Endothelial cell of umbilical vein (primary cell): ENCODE results near the gene OR2T8. TPM values are rescaled to one million over a fixed set of nuclear protein-coding genes. Genes with fewer than 3 reads are reported as not detected.

Experiments used
- BruUV-seq: library from RNA; stranded (reverse); fragments of 400-500 nt; replicated peaks from 2 replicates; lab custom pipeline; 2021; lab: Mats Ljungman, UMichigan
- CTCF ChIA-PET: fragments of 300-600, 350-600 bp; sonication (Branson Sonifier 250); formaldehyde crosslinking; loops from one replicate; lab custom pipeline; 2021; ENCODE audit warnings: antibody characterized with exemption, inconsistent platforms; lab: Charles Lee
- POLR2A ChIA-PET: fragments of 300-600, 350-600 bp; sonication (Branson Sonifier 250); formaldehyde crosslinking; loops from one replicate; lab custom pipeline; 2021; ENCODE audit warnings: antibody characterized with exemption, inconsistent platforms; lab: Charles Lee
- DNase-seq: peaks from one replicate; pipeline ENCODE4 v3.0.0-alpha.2; 2011; ENCODE audit warnings: low read depth, low spot score
- FAIRE-seq: peaks from 2 replicates; lab custom pipeline; 2011; peaks lifted over from hg19 to GRCh38; lab: Jason Lieb, UNC
- H2AFZ ChIP-seq: 2 replicates; pipeline ENCODE4 v1.6.0; 2012; ENCODE audit warnings: low read depth, low read length, control low read depth, inconsistent platforms
- H3K27ac ChIP-seq: 2 replicates; pipeline ENCODE4 v1.5.1; 2011; ENCODE audit warnings: low read depth, mild to moderate bottlenecking, control low read depth, low read length, moderate library complexity; ENCODE audit not compliant: insufficient read depth
- H3K27me3 ChIP-seq, 2 experiments: 2 replicates each; pipeline versions ENCODE4 v1.6.0 to v1.6.1; 2011; ENCODE audit warnings: low read length in 2 of 2, mixed read lengths in 1 of 2; ENCODE audit not compliant: control insufficient read depth in 2 of 2, insufficient read depth in 2 of 2
- H3K36me3 ChIP-seq, 2 experiments: 2 replicates in 1 of 2; 3 replicates in 1 of 2; pipeline ENCODE4 v1.5.1; 2011; ENCODE audit warnings: low read length in 2 of 2, mild to moderate bottlenecking in 1 of 2, moderate library complexity in 1 of 2; ENCODE audit not compliant: control insufficient read depth in 2 of 2, insufficient read depth in 2 of 2; ENCODE audit errors: extremely low read depth in 1 of 2
- H3K4me1 ChIP-seq: 3 replicates; pipeline ENCODE4 v1.5.1; 2011; ENCODE audit warnings: mild to moderate bottlenecking, low read length; ENCODE audit not compliant: control insufficient read depth, insufficient read depth; ENCODE audit errors: extremely low read depth
- H3K4me2 ChIP-seq: 2 replicates; pipeline ENCODE4 v1.6.1; 2011; ENCODE audit warnings: low read length, control low read depth, mixed read lengths; ENCODE audit not compliant: insufficient read depth
- H3K4me3 ChIP-seq, 3 experiments: fragments of 200-600 bp in 1 of 3; sonication (generic), shearing (Covaris generic) in 1 of 3; replicated peaks in 1 of 3; 2 replicates each; pipeline ENCODE4 v1.5.1; 2011 to 2016; ENCODE audit warnings: control low read depth in 3 of 3, low read length in 3 of 3, mild to moderate bottlenecking in 2 of 3, inconsistent platforms in 1 of 3, low read depth in 1 of 3, moderate library complexity in 1 of 3; ENCODE audit not compliant: insufficient read depth in 1 of 3
- H3K79me2 ChIP-seq: 2 replicates; pipeline ENCODE4 v1.6.0; 2012; ENCODE audit warnings: low read length, inconsistent platforms; ENCODE audit not compliant: control insufficient read depth, insufficient read depth
- H3K9ac ChIP-seq: replicated peaks from 2 replicates; pipeline ENCODE3; 2011; ENCODE audit warnings: low read length, control low read depth; ENCODE audit not compliant: insufficient read depth; ENCODE audit errors: extremely low read depth
- H3K9me1 ChIP-seq: replicated peaks from 3 replicates; pipeline ENCODE4 v1.6.0; 2011; ENCODE audit warnings: mild to moderate bottlenecking, low read length; ENCODE audit not compliant: control insufficient read depth, insufficient read depth; ENCODE audit errors: extremely low read depth
- H3K9me3 ChIP-seq: replicated peaks from 2 replicates; pipeline ENCODE4 v1.5.1; 2012; ENCODE audit warnings: low read length, inconsistent platforms; ENCODE audit not compliant: control insufficient read depth, insufficient read depth
- H4K20me1 ChIP-seq: replicated peaks from 2 replicates; pipeline ENCODE3; 2011; ENCODE audit warnings: mild to moderate bottlenecking, low read length; ENCODE audit not compliant: control insufficient read depth, insufficient read depth; ENCODE audit errors: extremely low read depth
- EZH2 ChIP-seq: IDR thresholded peaks from 2 replicates; pipeline ENCODE4 v1.6.1; 2012; ENCODE audit warnings: borderline replicate concordance, low read depth, mild to moderate bottlenecking, moderate library complexity, low read length, inconsistent platforms; ENCODE audit not compliant: severe bottlenecking
- FOS ChIP-seq: IDR thresholded peaks from 2 replicates; pipeline ENCODE4 v1.6.1; 2011; ENCODE audit warnings: mild to moderate bottlenecking, low read length, moderate library complexity, borderline replicate concordance; ENCODE audit not compliant: insufficient read depth
- GATA2 ChIP-seq: IDR thresholded peaks from 2 replicates; pipeline ENCODE4 v1.7.0; 2011; ENCODE audit warnings: low read depth, mild to moderate bottlenecking, moderate library complexity, mixed read lengths, low read length; ENCODE audit not compliant: insufficient read length, insufficient read depth
- JUN ChIP-seq: IDR thresholded peaks from 2 replicates; pipeline ENCODE4 v1.6.1; 2011; ENCODE audit warnings: borderline replicate concordance, low read depth; ENCODE audit not compliant: insufficient read length, insufficient read depth
- MYC ChIP-seq: IDR thresholded peaks from one replicate; pipeline ENCODE4 v1.6.1; 2011; ENCODE audit warnings: mild to moderate bottlenecking, low read depth, low read length
- POLR2A ChIP-seq: IDR thresholded peaks from 2 replicates; pipeline ENCODE4 v1.6.1; 2012; ENCODE audit warnings: low read depth, mild to moderate bottlenecking, control low read depth, low read length
- dilution Hi-C: fragments of 300-500 bp; cut with MboI; formaldehyde crosslinking; loops from one replicate; pipeline ENCODE4 v1.15.0; 2019; ENCODE audit warnings: low sequenced_read_pairs; ENCODE audit not compliant: extremely low pct_ligation_motif_present
- intact Hi-C: fragments of 100-400 bp; cut with micrococcal nuclease; formaldehyde crosslinking; loops from one replicate; pipeline ENCODE4 v1.10.0; 2022
- polyA plus RNA-seq, 4 experiments: library from polyadenylated mRNA; depleted of rRNA in 3 of 4; stranded (reverse) in 3 of 4; unstranded in 1 of 4; fragments of >200 nt; gene quantifications; 2 replicates each; pipeline versions ENCODE4 v1.2.1 to v1.2.3, GENCODE V29; 2011 to 2012; ENCODE audit warnings: missing spikeins in 1 of 4
- total RNA-seq: library from RNA; stranded (reverse); gene quantifications from 2 replicates; pipeline ENCODE4 v1.2.3, GENCODE V29; 2021
- TF ChIP-seq, protein P1 (sequence below), 2 donors: IDR thresholded peaks; 1 replicate in 1 of 2; 2 replicates in 1 of 2; pipeline ENCODE4 v1.5.1; 2011; ENCODE audit warnings: low read length in 2 of 2, mild to moderate bottlenecking in 2 of 2, moderate library complexity in 2 of 2, control low read depth in 1 of 2, inconsistent platforms in 1 of 2, low read depth in 1 of 2; ENCODE audit not compliant: insufficient read depth in 1 of 2; ENCODE audit errors: extremely low read depth in 1 of 2

The OR2T8 gene
- total and polyA plus RNA-seq, 2 donors (not counting 3 experiments of a cell fraction or from before 2014, with no cell fraction given) = not detected

DNA sequence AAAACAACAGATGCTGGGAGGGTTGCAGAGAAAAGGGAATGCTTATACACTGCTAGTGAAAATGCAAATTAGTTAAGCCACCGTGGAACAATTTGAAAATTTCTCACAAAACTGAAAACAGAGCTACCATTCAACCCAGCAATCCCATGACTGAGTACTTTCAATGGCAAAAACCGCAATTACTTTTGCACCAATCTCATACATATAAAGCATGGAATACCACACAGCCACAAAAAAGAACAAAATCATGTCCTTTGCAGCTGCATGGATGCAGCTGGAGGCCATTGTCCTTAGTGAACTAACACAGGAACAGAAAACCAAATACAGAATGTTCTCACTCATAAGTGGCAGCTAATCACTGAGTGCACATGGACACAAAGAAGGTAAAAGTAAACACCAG is 6.3 kb upstream of the OR2T8 start:
- DNase-seq = no peak
- Histone ChIP-seq H3K4me1 (no peaks in the 10 kb centered on the region), H3K79me2 (no peaks in the 10 kb centered on the region), H2AFZ (no peak overlapping the region), H3K4me2 (no peak overlapping the region), H3K9me1 (no peaks in the 10 kb centered on the region), H4K20me1 (no peaks in the 10 kb centered on the region), H3K9me3 (peaks cover 7% of the 10 kb centered on the region), H3K27ac (no peak overlapping the region), H3K9ac (no peak overlapping the region), H3K36me3 (no peaks in the 10 kb centered on the region), H3K4me3 (no peak overlapping the region), H3K27me3 (no peaks in the 10 kb centered on the region)
- dilution Hi-C loops = no loop called here
- POLR2A ChIA-PET = no interaction called here
- CTCF ChIA-PET = no interaction called here
- FAIRE-seq = no peak
- intact Hi-C loops = no loop called here
- TF ChIP-seq EZH2 = no peak
- TF ChIP-seq MYC = no peak
- TF ChIP-seq GATA2 = no peak
- no peak for TF ChIP-seq FOS
- TF ChIP-seq JUN = no peak
- BruUV-seq = no TSS peak

DNA sequence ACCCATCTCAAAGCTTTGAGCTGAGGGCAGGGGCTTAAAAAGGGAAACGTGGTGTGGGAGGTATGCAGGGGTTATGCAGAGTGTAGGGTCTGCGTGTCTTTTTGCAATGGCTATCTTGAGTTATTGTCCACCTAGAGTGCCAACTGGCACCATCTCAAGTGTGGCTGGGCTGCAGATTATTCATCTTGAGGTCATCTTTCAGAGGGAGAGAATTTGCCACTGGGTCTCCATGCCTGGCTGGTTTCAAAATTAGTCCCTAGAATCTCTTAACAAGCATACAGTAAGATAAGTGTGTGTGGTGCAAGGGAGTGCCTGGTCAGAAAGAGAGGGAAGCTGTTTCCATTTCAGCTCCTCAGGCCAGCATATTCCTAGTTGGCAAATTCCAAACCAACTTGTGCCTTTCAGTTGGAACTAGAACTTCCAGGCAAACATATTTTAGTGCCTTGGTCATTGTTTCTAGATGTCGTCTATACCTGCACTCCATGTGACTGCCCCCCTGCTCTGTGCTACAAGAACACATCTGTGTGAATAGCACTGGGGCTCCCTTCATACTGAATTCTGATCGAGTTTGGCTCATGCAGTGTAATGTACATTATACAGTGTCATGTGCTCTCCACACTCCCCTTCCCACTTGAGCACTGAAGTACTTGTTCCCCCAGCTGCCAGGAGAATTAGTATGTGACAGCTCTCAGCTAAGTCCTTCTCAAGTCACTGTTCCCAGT is 5.0 kb upstream of the OR2T8 start:
- dilution Hi-C loops (no loop called here), intact Hi-C loops (no loop called here)
- Histone ChIP-seq H3K27me3 (no peaks in the 10 kb centered on the region), H3K79me2 (no peaks in the 10 kb centered on the region), H3K9me3 (peaks cover 7% of the 10 kb centered on the region), H3K4me1 (no peaks in the 10 kb centered on the region), H4K20me1 (no peaks in the 10 kb centered on the region), H3K36me3 (no peaks in the 10 kb centered on the region), H3K4me3 (no peak overlapping the region), H3K27ac (no peak overlapping the region), H3K4me2 (no peak overlapping the region), H2AFZ (no peak overlapping the region), H3K9ac (no peak overlapping the region), H3K9me1 (no peaks in the 10 kb centered on the region)
- TF ChIP-seq JUN (no peak), GATA2 (no peak), MYC (no peak), EZH2 (no peak), FOS (no peak), POLR2A (no peak)
- TF ChIP-seq, protein P1, sequence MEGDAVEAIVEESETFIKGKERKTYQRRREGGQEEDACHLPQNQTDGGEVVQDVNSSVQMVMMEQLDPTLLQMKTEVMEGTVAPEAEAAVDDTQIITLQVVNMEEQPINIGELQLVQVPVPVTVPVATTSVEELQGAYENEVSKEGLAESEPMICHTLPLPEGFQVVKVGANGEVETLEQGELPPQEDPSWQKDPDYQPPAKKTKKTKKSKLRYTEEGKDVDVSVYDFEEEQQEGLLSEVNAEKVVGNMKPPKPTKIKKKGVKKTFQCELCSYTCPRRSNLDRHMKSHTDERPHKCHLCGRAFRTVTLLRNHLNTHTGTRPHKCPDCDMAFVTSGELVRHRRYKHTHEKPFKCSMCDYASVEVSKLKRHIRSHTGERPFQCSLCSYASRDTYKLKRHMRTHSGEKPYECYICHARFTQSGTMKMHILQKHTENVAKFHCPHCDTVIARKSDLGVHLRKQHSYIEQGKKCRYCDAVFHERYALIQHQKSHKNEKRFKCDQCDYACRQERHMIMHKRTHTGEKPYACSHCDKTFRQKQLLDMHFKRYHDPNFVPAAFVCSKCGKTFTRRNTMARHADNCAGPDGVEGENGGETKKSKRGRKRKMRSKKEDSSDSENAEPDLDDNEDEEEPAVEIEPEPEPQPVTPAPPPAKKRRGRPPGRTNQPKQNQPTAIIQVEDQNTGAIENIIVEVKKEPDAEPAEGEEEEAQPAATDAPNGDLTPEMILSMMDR (IDR thresholded peaks at IDR 0.05; ENCODE audit: extremely low read depth in 1 of 2, insufficient read depth in 1 of 2, low read depth in 1 of 2, low read length in 2 of 2) = no peak
- CTCF ChIA-PET = no interaction called here
- DNase-seq (no peak), FAIRE-seq (no peak)
- no TSS peak for BruUV-seq
- POLR2A ChIA-PET = no interaction called here
